Measurements from ENCODE around the gene CD226. TPM values are rescaled to one million over a fixed set of nuclear protein-coding genes. Genes with fewer than 3 reads are reported as not detected.

CD226 gene
- total RNA-seq, 1 experiment from 2014 or later = 1.2 TPM

DNA sequence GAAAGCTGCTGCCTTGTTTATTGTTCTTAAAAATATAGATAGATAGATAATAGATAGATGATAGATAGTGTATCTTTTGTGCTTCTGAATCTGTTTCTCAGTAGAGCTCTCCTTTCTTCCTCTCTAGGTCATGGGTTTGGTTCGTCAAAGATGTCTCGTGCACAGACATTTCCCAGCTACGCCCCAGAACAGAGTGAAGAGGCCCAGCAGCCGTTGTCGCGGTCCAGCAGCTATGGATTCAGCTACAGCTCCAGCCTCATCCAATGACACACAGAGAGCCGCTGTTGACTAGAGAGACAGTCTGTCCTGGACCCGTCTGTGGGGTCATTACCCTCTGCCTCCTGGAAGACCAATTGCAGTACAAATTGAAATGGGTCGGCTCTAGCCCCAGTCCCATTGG is 106.6 kb downstream of the CD226 start:
- no TSS peak for BruUV-seq (replicated peaks)
- Histone ChIP-seq H2AFZ (ENCODE audit: low read depth, low read length, poor library complexity, severe bottlenecking) (no peak overlapping the region), H3K4me2 (ENCODE audit: low read length) (no peak overlapping the region), H3K4me1 (ENCODE audit: control insufficient read depth in 1 of 2, insufficient read depth in 2 of 2, low read length in 2 of 2) (peaks cover 0 to 10% of the 10 kb centered on the region in 2 experiments; a peak in 2 of 4 replicates), H3K79me2 (ENCODE audit: insufficient read depth, low read length) (no peaks in the 10 kb centered on the region), H3K9me3 (ENCODE audit: control insufficient read depth in 1 of 2, insufficient read depth in 1 of 2, low read depth in 1 of 2, low read length in 2 of 2) (no peaks in the 10 kb centered on the region), H3K4me3 (replicated peaks in 1 of 2; ENCODE audit: low read depth in 1 of 2, low read length in 2 of 2) (no peak overlapping the region), H3K27me3 (ENCODE audit: insufficient read depth, low read length) (0 out of 2 replicates have a peak, but pooled peaks cover 7% of the 10 kb centered on the region), H4K20me1 (ENCODE audit: insufficient read depth) (no peaks in the 10 kb centered on the region), H3K36me3 (ENCODE audit: control insufficient read depth in 1 of 2, insufficient read depth in 2 of 2, low read length in 2 of 2) (no peaks in the 10 kb centered on the region), H3K9ac (ENCODE audit: low read length) (no peak overlapping the region), H3K9me2 (ENCODE audit: insufficient read depth) (no peaks in the 10 kb centered on the region; the same call in 1 of the 2 replicates), H3K27ac (ENCODE audit: low read depth, low read length) (no peak overlapping the region)
- ChIA-PET RAD21 (ENCODE audit: low non-redundant PET in 1 of 2, low total read pairs in 2 of 2, uncharacterized antibody in 2 of 2, unreplicated experiment in 2 of 2) (no interaction called here), POLR2A (no interaction called here), CTCF (no interaction called here)
- DNase-seq (ENCODE audit: low read depth, low spot score) (no peak), ATAC-seq (no peak)
- no peak for TF ChIP-seq ZNF274 (IDR thresholded peaks at IDR 0.05; ENCODE audit: low read depth, low read length)
- no peak for TF ChIP-seq POLR2AphosphoS5 (IDR thresholded peaks at IDR 0.05; ENCODE audit: low read depth, low read length)
- no peak for TF ChIP-seq ZBTB33 (IDR thresholded peaks at IDR 0.05; ENCODE audit: extremely low read depth, insufficient replicate concordance, low read length)
- TF ChIP-seq, protein P1, sequence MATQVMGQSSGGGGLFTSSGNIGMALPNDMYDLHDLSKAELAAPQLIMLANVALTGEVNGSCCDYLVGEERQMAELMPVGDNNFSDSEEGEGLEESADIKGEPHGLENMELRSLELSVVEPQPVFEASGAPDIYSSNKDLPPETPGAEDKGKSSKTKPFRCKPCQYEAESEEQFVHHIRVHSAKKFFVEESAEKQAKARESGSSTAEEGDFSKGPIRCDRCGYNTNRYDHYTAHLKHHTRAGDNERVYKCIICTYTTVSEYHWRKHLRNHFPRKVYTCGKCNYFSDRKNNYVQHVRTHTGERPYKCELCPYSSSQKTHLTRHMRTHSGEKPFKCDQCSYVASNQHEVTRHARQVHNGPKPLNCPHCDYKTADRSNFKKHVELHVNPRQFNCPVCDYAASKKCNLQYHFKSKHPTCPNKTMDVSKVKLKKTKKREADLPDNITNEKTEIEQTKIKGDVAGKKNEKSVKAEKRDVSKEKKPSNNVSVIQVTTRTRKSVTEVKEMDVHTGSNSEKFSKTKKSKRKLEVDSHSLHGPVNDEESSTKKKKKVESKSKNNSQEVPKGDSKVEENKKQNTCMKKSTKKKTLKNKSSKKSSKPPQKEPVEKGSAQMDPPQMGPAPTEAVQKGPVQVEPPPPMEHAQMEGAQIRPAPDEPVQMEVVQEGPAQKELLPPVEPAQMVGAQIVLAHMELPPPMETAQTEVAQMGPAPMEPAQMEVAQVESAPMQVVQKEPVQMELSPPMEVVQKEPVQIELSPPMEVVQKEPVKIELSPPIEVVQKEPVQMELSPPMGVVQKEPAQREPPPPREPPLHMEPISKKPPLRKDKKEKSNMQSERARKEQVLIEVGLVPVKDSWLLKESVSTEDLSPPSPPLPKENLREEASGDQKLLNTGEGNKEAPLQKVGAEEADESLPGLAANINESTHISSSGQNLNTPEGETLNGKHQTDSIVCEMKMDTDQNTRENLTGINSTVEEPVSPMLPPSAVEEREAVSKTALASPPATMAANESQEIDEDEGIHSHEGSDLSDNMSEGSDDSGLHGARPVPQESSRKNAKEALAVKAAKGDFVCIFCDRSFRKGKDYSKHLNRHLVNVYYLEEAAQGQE (IDR thresholded peaks at IDR 0.05; ENCODE audit: low read depth) = no peak
- no peak for TF ChIP-seq FOSL1 (IDR thresholded peaks at IDR 0.05; ENCODE audit: low read depth)
- TF ChIP-seq SRF (IDR thresholded peaks at IDR 0.05; ENCODE audit: low read depth) = no peak
- no peak for TF ChIP-seq JUND (IDR thresholded peaks at IDR 0.05)
- TF ChIP-seq CEBPB (IDR thresholded peaks at IDR 0.05; ENCODE audit: low read depth) = no peak
- TF ChIP-seq YY1 (IDR thresholded peaks at IDR 0.05; ENCODE audit: extremely low read depth, insufficient replicate concordance, low read depth, low read length) = no peak
- TF ChIP-seq ATF3 (IDR thresholded peaks at IDR 0.05) = no peak
- TF ChIP-seq MAX (IDR thresholded peaks at IDR 0.05) = no peak
- TF ChIP-seq, protein P2, sequence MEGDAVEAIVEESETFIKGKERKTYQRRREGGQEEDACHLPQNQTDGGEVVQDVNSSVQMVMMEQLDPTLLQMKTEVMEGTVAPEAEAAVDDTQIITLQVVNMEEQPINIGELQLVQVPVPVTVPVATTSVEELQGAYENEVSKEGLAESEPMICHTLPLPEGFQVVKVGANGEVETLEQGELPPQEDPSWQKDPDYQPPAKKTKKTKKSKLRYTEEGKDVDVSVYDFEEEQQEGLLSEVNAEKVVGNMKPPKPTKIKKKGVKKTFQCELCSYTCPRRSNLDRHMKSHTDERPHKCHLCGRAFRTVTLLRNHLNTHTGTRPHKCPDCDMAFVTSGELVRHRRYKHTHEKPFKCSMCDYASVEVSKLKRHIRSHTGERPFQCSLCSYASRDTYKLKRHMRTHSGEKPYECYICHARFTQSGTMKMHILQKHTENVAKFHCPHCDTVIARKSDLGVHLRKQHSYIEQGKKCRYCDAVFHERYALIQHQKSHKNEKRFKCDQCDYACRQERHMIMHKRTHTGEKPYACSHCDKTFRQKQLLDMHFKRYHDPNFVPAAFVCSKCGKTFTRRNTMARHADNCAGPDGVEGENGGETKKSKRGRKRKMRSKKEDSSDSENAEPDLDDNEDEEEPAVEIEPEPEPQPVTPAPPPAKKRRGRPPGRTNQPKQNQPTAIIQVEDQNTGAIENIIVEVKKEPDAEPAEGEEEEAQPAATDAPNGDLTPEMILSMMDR (IDR thresholded peaks at IDR 0.05 in 2 of 3, conservative IDR thresholded peaks at IDR 0.05 in 1 of 3; ENCODE audit: borderline replicate concordance in 1 of 3, insufficient read depth in 1 of 3, low read depth in 2 of 3, low read length in 2 of 3) = no peak
- TF ChIP-seq TCF7L2 (IDR thresholded peaks at IDR 0.05; ENCODE audit: borderline replicate concordance, extremely low read depth, insufficient read depth, insufficient read length) = no peak
- TF ChIP-seq EGR1 (IDR thresholded peaks at IDR 0.05; ENCODE audit: low read depth) = no peak
- no peak for TF ChIP-seq EZH2 (IDR thresholded peaks at IDR 0.05)
- intact Hi-C loops (cut with micrococcal nuclease) = no loop called here

Data from HCT116 (cell line).